Cardiac muscle cell (in vitro differentiated cells and primary cell): ENCODE measurements around the gene SEC61B. TPM values are rescaled to one million over a fixed set of nuclear protein-coding genes. Genes with fewer than 3 reads are reported as not detected.

Experiments
- DNase-seq, 2 donors: peaks; one replicate each; pipeline versions ENCODE4 v3.0.0 to v3.0.0-alpha.2; 2010 to 2017; ENCODE audit warnings: low read depth in 1 of 2, low spot score in 1 of 2
- H3K27ac ChIP-seq: fragments of 200-600 bp; sonication (generic); 2 replicates; pipeline ENCODE4 v1.5.1; 2016
- H3K27me3 ChIP-seq: fragments of 200-600 bp; sonication (generic); 2 replicates; pipeline ENCODE4 v1.6.0; 2016; ENCODE audit warnings: control low read depth
- H3K36me3 ChIP-seq: fragments of 200-600 bp; sonication (generic); 2 replicates; pipeline ENCODE4 v1.5.1; 2016; ENCODE audit warnings: control low read depth
- H3K4me1 ChIP-seq: fragments of 200-600 bp; sonication (generic); 2 replicates; pipeline ENCODE4 v1.8.1; 2017; ENCODE audit warnings: low read depth, mild to moderate bottlenecking, mixed run types
- H3K4me3 ChIP-seq: fragments of 200-600 bp; sonication (generic); 2 replicates; pipeline ENCODE4 v1.5.1; 2016; ENCODE audit warnings: mild to moderate bottlenecking
- H3K9me3 ChIP-seq: fragments of 200-600 bp; sonication (generic); 2 replicates; pipeline ENCODE4 v1.5.1; 2017; ENCODE audit warnings: low read depth, mild to moderate bottlenecking, control low read depth
- CTCF ChIP-seq: IDR thresholded peaks from 2 replicates; pipeline ENCODE4 v1.5.1; 2012; ENCODE audit warnings: low read depth, mild to moderate bottlenecking, low read length
- polyA plus RNA-seq: library from polyadenylated mRNA; unstranded; fragments of >200 nt; fragmentation: Nextera tagmentation; extraction: Ambion mirVana; gene quantifications from 2 replicates; pipeline ENCODE4 v1.2.1, GENCODE V29; 2016
- total RNA-seq: library from RNA; depleted of rRNA; stranded (reverse); fragments of >200 nt; gene quantifications from 2 replicates; pipeline ENCODE4 v1.2.3, GENCODE V29; 2016

The SEC61B gene
- total and polyA plus RNA-seq, 2 experiments from 2014 or later = 57.8 to 213 TPM

- Histone ChIP-seq H3K4me1 (no peaks in the 10 kb centered on the region), H3K4me3 (no peak overlapping the region), H3K27me3 (no peaks in the 10 kb centered on the region), H3K27ac (no peak overlapping the region), H3K9me3 (no peaks in the 10 kb centered on the region), H3K36me3 (no peaks in the 10 kb centered on the region)
- no peak for TF ChIP-seq CTCF
- DNase-seq = no peak
Measured at GRCh38 chr9:99182356-99182755, 39.7 kb upstream of the SEC61B start.

GRCh38 chr9:99183616-99184015, 38.5 kb upstream of the SEC61B start:
- no peak overlapping the region for H3K27ac ChIP-seq

GRCh38 chr9:99184110-99184474, 38.0 kb upstream of the SEC61B start:
- no peak for TF ChIP-seq CTCF
- H3K36me3 ChIP-seq = no peaks in the 10 kb centered on the region
- DNase-seq = no peak
- no peak overlapping the region for H3K27ac ChIP-seq
- H3K4me1 ChIP-seq = no peaks in the 10 kb centered on the region
- no peaks in the 10 kb centered on the region for H3K9me3 ChIP-seq
- no peak overlapping the region for H3K4me3 ChIP-seq
- H3K27me3 ChIP-seq = no peaks in the 10 kb centered on the region

More at GRCh38 chr9:99183616-99184015, 38.5 kb upstream of the SEC61B start:
- H3K4me1 ChIP-seq = no peaks in the 10 kb centered on the region
- no peaks in the 10 kb centered on the region for H3K27me3 ChIP-seq
- H3K36me3 ChIP-seq = no peaks in the 10 kb centered on the region
- no peaks in the 10 kb centered on the region for H3K9me3 ChIP-seq
- no peak for TF ChIP-seq CTCF
- no peak overlapping the region for H3K4me3 ChIP-seq
- no peak for DNase-seq

- no peaks in the 10 kb centered on the region for H3K36me3 ChIP-seq
- peak; percentile 98 for TF ChIP-seq CTCF
- H3K27ac ChIP-seq = no peak overlapping the region
- DNase-seq = peak; percentile 92 to 94
- no peaks in the 10 kb centered on the region for H3K4me1 ChIP-seq
- no peaks in the 10 kb centered on the region for H3K27me3 ChIP-seq
- no peaks in the 10 kb centered on the region for H3K9me3 ChIP-seq
- H3K4me3 ChIP-seq = no peak overlapping the region
Measured at GRCh38 chr9:99184475-99185347, 37.4 kb upstream of the SEC61B start.

GRCh38 chr9:99185348-99185632, 36.8 kb upstream of the SEC61B start:
- TF ChIP-seq CTCF = no peak
- no peak for DNase-seq

GRCh38 chr9:99185934-99186333, 36.1 kb upstream of the SEC61B start:
- Histone ChIP-seq H3K36me3 (no peaks in the 10 kb centered on the region), H3K27ac (no peak overlapping the region), H3K4me3 (no peak overlapping the region), H3K4me1 (no peaks in the 10 kb centered on the region), H3K9me3 (no peaks in the 10 kb centered on the region), H3K27me3 (no peaks in the 10 kb centered on the region)
- no peak for TF ChIP-seq CTCF
- DNase-seq = no peak

More at GRCh38 chr9:99185348-99185632, 36.8 kb upstream of the SEC61B start:
- Histone ChIP-seq H3K27me3 (no peaks in the 10 kb centered on the region), H3K9me3 (no peaks in the 10 kb centered on the region), H3K27ac (no peak overlapping the region), H3K36me3 (no peaks in the 10 kb centered on the region), H3K4me3 (no peak overlapping the region), H3K4me1 (no peaks in the 10 kb centered on the region)
